Measurements from ENCODE around the gene PARD3B.
"Not testable (repeated sequence)": the region's sequence is repeated elsewhere in the genome, so short reads cannot be mapped to it uniquely, and the experiment has no call there.

The PARD3B gene

DNA sequence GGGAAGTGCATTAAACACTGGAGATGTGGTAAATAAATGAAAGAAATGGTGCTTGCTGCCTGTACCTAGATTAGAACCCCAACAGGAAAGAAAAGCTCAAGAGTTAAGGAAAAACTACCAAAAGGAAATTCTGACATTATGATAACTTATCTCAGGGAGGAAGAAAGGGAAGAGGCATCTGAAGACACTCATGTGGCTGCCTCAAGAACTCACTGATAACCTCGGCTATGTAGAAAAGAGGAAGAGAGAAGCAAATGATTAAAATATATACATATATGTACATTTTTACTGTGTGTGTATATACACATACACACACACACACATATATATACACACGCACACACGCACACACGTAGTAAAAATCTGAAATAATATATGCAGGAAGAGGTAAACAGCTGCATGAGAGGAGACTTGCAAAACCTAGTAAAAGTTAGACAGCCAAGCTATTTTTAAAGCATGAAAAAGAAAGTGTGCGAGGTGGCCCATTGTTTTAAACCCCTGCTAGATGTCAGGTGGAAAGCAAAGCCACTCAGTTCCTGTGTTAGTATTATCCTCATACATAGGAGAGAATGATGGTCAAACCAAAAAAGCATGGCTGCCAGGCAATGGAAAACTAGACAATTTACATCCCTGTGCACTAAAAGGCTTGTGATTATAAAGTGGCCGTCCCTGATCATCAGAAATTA, 654.0 kb downstream of the PARD3B start:
- no peak for DNase-seq (ENCODE audit: low read depth)

DNA sequence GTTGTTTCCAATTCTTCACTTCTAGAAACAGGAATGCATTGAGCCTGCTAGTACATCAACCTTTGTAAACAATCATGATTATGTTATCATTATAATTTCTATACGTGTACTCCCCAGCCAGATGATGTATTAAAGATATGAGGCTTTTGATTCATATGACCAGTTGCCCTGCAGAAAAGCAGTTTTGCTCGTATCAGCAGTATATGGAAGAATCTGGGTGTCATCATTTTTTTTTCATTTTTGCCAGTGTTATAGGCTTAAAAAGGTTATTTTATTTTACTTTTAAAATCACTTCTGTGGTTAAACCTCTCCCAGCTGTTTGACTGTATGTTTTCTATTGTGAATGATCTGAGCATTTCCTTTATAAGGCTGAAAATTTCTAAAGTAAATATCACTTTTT, 665.2 kb downstream of the PARD3B start:
- DNase-seq (ENCODE audit: low read depth), result no peak

DNA sequence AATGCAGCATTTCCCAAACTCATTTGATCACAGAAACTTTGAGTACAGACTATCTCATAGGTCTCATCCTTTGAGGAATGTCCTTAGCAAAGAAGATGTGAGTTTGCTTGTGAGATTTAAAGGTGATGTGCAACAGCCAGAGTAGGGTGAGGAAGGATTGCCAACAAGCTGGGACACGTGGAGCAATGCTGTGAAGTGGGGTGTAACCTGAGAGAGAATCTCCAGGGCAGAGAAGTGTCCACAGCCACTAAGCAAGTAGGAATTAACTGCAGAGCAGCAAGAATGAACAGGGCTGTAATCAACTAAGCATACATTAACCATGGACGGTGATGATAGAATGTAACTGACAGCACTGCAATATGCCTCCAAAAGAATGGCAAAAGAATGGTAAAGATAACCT, 667.1 kb downstream of the PARD3B start:
- no peak for DNase-seq (ENCODE audit: low read depth)

DNA sequence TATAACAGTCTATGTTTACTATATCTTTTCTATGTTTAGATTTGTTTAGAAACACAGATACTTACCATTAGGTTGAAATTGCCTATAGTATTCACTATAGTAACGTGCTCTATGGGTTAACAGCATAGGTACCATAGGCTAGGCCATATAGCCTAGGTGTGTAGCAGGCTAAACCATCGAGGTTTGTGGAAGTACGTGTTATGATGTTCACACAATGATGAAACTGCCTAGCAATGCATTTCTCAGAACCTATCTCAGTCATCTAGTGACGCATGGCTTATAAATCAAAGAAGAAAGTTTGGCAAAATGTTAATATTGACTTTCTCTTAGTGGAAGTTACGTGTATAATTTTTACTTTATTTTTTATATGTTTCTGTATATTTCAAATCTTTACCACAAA, 670.8 kb downstream of the PARD3B start:
- DNase-seq (ENCODE audit: low read depth), result no peak

DNA sequence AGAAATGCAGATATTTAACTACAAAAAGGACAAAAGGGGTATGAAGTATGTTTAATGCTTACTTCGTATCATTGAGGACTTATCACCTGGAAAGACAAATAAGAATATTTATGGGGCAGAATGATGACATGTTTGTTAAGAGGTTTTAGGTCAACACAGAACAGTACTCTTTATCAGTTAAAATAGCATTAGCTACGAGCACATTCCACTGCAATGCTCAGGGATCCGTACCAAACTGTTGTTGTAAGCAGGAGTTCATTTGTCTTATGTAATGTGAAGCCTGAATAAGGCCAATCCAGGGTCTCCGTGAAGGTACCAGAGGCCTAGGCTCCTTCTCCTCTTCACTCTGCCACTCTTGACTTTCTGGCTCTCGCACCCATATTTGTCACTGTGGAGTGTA, 671.3 kb downstream of the PARD3B start:
- no peak for DNase-seq (ENCODE audit: low read depth)

DNA sequence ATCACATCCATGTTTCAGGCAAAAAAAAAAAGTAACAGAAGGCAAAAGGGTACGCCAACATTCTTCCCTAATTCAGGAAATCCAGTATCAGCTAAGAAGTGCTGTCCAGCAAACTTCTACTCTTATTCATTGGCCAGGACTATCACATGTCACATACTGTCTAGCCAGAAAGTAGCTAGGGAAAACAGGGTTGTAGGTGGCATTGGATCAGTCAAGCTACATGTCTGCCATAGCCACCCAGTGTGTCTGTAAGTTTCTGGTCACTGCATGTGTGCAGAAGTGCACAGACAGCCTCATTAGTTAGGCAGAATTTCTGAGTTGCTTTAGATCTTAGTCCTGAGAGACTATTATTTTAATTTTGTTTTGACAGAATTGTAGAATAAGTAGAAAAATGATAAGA, 671.7 kb downstream of the PARD3B start:
- DNase-seq (ENCODE audit: low read depth), result no peak

DNA sequence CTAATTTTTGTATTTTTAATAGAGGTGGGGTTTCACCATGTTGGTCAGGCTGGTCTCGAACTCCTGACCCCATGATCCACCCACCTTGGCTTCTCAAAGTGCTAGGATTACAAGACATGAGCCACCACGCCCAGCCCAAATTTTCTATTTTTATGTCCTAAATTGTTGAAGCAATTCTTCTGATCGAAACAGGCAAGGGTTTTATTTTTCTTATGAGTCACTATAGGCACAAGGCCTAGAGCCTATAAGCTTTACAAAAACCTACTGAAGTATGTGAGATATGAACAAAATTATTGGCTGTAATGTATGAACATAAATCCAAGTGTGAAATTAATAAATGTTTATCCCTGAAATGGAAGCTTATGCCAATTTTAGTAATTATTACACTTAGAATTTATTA, 672.8 kb downstream of the PARD3B start:
- DNase-seq (ENCODE audit: low read depth), result no peak

DNA sequence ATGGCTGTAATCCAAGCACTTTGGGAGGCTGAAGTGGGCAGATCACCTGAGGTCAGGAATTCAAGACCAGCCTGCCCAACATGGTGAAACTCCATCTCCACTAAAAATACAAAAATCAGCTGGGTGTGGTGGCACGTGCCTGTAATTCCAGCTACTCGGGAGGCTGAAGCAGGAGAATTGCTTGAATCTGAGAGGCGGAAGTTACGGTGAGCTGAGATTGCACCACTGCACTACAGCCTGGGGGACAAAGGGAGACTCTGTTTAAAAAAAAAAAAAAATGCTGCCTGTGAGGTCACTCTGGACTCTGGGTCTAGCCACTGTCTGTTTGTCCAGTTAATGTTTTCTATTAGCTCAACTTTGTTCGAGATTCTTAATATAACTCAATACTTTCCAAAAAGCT, 673.5 kb downstream of the PARD3B start:
- DNase-seq (ENCODE audit: low read depth), result not testable (repeated sequence)

DNA sequence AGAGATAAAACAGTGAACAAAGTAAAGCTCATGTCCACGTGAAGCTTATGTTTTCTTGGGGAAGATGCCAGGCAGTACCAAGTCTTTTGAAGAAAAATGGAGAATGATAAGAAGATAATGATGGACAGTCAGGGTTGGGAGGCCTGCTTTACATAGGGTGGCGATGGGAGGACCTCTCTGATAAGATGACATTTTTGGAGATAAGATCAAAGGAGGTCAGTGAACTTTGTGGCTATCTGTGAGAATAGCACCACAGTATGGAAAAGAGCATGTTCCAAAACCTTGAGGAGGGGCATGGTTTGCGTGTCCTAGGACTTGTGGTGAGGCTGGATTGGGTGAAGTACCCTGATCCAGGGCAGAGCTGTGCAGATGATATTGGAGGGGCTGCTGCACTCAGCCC, 675.3 kb downstream of the PARD3B start:
- DNase-seq (ENCODE audit: low read depth), result no peak

DNA sequence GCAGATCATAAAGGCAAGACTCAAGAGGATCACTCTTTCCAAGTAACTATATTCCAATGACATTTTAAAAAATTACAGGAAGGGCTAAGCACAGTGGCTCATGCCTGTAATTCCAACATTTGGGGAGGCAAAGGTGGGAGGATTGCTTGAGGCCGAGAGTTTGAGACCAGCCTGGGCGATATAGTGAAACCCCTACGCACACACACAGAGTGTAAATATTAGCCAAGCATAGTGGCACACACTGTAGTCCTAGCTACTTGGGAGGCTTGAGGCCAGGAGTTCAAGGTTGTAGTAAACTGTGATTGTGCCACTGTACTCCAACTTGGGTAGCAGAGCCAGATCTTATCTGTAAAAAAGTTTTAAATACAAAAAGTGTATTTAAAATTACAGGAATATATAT, 686.8 kb downstream of the PARD3B start:
- no peak for DNase-seq (ENCODE audit: low read depth)

DNA sequence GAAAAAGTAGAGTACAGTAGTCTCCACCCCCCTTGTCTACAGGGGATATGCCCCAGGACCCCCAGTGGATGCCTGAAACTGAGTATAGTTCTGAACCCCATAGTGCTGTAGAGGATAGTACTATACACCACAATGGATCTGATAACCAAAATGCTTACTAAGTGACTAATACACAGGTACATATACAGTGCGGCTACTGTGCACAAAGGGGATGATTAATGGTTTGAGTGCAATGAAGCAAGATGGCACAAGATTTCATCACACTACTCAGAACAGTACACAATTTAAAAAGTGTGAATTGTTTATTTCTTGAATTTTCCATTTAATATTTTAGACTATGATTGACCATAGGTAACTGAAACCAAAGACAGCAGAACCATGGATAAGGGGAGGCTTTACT, 690.2 kb downstream of the PARD3B start:
- DNase-seq (ENCODE audit: low read depth), result no peak

DNA sequence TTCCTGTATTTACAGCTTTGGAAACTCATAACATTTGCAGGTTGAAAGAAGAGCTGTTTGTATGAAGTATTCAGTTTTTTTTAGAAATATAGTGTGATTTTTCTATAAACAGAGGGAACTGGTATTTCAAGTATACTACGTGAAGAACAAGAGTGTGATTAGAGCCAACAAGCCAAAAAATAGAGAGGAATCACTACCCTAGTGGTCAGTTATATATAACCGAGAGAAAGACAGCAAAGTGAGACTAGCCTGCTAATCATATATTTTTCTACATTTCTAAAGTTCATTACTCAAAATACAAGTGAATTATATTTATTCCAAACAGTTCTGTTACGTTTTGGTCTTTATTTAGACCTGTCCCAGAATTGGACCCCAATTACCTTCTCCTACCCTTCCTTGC, 692.2 kb downstream of the PARD3B start:
- no peak for DNase-seq (ENCODE audit: low read depth)

DNA sequence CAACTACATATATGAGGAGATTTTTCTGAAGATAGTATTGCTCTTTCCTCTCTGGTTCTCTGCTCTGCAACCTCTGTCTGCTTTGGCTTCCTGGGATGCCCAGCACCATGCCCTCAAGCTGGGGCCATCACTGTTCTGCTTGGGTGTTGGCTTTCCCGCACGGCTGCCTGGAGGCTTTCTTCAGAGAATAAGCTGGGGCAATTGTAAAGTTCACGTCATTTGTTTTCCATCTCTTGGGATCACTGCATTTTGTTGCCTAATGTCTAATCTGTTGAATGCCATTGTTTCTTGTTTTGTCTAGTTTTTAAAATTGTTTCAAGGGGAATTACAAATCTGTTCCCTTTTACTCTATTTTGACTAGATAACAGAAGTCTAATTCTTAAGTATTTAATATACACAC, 699.7 kb downstream of the PARD3B start:
- DNase-seq (ENCODE audit: low read depth), result no peak

DNA sequence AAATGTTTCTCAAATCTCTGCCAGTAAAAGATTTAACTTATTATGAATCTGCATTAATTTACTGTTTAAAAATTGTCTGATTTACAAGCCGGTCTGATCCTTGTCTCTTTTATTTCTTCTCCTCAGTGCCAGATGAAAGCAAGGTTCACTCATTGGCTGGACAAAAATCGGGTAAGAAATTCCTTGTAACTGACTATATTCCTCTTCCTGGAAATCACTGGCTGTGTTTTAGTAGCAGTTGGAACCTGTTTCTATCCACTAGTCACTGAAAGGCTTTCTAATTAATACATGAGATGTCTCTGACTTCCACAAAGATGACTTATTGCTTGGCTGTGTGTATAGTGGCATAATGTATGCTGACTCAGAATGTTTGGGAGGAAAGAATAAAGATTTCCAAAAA, 700.4 kb downstream of the PARD3B start:
- no peak for DNase-seq (ENCODE audit: low read depth)

DNA sequence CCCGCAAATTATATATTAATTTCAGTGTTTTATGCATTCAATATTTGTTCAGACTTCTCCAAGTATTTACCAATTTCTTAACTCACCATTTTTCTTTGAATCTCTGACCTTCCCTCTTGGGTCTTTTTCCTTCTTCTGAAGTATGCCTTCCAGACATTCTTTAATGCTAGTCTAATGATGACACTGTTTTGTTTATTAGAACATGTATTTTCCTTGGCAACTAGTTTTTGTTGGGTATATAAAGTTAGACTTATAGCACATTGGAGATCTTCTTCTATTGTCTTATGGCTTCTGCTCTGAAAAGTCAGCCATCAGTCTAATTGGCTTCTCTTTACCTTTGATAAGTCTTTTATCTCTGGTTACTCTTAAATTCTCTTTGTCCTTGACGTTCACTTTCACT, 713.8 kb downstream of the PARD3B start:
- no peak for DNase-seq (ENCODE audit: low read depth)

DNA sequence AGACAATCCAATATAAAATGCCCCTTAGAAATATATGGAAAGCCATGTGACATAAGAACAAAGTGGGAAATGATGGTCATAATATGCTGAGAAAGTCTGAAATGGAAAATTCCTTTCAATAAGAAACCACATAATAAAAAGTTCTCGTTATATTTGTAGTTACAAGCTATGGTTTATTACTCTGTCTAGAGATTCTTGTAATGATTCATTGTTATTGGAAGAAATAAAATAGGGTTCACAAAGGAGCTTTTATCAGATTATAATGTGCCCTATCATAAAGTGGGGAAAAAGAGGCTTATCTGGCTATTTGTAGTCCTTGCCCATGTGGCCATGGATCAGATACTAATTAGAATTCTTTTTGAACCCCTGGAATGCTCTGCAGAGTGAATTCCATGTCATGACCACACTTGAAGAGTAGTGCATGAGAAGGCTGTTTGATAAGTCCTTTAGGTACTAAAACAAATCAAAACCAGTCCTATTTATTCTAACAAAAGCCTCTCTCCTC, 716.3 kb downstream of the PARD3B start:
- DNase-seq (ENCODE audit: low read depth), result no peak

DNA sequence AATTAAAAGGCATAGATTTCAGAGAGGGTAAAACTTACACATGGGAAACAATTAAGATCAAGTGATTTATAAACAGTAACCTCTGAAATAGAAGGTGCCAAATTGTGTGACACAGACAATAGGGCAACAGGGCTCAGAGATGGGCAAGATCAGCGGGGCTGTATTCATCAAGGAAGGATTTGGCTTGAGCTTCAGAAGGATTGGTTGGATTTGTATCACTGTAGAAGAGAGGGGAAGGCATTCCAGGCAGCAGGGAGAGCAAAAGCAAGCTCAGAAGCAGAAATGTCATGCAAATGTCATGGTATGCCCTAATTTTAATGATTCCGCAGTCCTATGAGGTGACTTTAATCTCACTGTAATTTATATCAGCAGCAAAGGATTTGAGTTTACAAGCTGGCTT, 722.0 kb downstream of the PARD3B start:
- no peak for DNase-seq (ENCODE audit: low read depth)

DNA sequence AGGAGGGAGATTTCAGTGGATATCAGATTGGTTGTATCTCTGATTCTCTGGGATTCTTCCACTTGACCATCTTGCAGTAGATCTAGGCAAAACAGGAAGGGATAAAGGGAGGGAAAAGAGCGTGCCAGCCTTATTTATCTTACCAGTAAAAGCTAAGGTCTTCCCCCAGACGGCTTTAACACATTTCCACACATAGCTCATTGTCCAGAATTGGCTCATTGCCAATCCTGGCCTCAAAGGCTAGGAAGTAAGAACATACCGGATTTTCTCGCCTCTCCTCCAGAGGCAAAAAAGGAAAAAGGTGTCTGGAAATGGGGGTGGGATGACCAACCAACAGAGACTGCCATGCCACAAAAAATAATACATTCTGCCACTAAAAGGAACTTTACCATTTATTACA, 725.4 kb downstream of the PARD3B start:
- DNase-seq (ENCODE audit: low read depth), result no peak

DNA sequence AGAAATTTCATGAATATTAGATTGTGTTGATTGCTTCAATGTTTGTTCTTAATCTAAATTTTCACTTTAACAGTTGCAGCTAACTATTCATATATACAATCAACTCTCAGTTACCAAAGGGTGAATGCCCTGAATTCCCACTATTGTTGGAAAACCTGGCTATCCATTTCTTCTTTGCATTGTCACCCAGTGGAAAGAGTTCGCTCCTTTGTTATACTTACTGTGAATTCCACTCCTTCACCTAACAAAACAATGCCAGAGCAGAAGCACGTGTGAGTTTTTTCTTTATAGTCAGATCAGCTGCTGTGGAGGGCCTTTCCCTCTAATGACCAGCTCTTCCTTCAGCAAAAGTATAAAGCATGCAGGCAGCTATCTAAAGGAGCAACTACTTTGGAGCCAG, 727.9 kb downstream of the PARD3B start:
- DNase-seq (ENCODE audit: low read depth), result no peak

DNA sequence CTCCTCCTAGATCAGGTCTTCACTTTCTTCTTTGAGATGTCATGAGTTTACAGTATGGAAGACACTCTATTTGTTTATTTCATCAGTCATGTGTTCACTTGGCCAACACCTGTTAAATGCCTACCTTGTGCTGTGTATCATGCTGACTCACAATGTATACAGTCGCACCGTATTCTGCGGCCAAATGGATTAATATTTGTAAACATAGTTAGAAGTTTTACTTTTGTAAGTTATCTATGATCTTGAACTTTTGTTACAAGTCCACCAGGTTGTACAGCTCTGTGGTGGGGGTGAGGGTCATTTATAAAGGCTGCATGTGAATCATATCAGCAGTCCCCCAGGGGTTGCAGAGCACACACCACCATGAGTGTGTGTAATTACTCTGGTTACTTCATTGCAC, 728.4 kb downstream of the PARD3B start:
- no peak for DNase-seq (ENCODE audit: low read depth)

DNA sequence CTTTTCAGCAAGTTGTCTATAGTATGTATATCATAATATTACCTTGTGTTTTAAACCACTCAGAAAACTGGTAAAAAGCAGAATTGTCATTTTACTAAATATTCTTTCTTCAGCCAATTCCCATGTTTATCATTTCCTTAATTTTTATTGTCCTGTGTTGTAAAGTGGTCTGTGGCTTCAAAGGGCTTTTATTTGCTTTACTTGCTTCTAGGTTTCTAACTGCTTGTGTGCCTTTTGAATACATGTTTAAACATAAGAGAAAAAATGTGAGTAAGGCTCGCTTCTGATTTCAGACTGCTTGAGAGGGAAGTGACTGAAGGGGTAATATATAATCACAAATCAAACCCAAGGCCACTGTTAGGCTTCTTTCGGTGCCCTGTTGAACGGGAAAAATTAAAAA, 729.5 kb downstream of the PARD3B start:
- DNase-seq (ENCODE audit: low read depth), result no peak

DNA sequence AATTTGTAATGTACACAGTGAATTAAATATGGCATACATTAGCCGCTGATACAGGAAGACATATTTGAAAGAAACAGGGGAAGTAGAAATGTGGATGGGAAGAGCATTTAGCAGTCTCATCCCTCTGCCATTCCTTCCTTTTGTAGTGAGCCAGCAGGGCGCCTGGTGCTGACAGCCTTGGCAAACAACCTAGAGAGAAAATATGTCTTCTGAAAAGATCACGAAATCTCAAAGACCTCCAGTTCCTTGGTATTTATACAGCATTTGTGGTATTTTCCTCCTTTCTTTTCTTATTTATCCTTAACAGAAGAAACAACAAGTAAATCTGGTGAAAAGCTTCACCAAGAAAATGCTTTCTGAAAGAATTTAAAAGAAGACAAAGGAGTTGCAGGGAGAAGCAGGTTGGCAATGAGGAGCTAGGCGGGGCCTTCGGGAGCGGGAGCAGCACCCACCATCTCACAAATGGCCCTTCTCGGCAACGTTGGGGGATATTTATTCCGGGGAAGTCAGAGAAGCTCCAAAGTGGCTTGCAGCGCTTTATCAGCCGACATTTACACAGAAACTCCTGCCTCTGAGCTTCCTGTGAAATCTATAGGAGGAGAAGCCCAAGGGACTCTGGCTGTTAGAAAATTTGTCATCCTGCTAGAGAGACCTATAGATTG, 731.0 kb downstream of the PARD3B start:
- no peak for DNase-seq (ENCODE audit: low read depth)

DNA sequence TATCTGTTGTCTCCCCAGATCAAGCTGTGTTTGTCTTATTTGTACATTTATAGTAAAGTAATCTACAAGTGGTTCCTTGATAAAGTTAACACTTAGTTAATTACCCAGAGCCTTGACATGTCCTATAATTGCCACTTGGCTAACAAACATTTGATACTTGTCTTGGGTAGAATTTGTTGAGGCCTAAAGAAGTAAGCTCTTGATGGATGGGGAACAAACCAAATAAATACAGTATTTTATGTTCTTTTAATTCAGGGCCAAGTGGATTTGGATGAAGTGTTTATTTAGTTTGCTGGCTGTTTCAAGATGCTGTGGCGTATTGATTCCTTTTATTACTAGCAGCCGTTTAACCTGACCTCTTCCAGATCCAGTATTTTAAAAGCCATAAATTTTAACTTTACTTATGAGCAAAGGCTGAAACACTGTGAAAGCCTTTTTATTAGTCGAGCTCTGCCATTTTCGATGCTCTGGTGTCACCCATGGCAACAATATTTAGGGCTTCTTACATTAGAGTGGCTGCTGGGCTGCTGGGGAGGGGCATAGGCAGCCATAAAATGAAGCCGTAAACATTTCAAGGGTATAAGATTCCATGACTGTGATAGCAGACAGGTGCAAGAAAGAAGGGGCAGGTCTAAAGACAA, 735.4 kb downstream of the PARD3B start:
- no peak for DNase-seq (ENCODE audit: low read depth)
